H1 (cell line): ENCODE results near the gene ARSB. TPM values are rescaled to one million over a fixed set of nuclear protein-coding genes. Genes with fewer than 3 reads are reported as not detected.

ENCODE experiments used
- CTCF ChIA-PET: fragments of 300-600 bp; sonication (Branson Sonifier 250); formaldehyde crosslinking; loops from one replicate; lab custom pipeline; 2021; ENCODE audit not compliant: partially characterized antibody; lab: Charles Lee
- POLR2A ChIA-PET: fragments of 300-600 bp; sonication (Branson Sonifier 250); formaldehyde crosslinking; loops from one replicate; lab custom pipeline; 2021; ENCODE audit warnings: inconsistent platforms; ENCODE audit not compliant: partially characterized antibody; lab: Charles Lee
- DNase-seq, 2 experiments: peaks; one replicate each; pipeline versions ENCODE4 v3.0.0 to v3.0.0-alpha.2; 2010 to 2022; ENCODE audit warnings: low spot score in 2 of 2, low read depth in 1 of 2, mixed read lengths in 1 of 2
- FAIRE-seq: peaks from 2 replicates; lab custom pipeline; 2011; peaks lifted over from hg19 to GRCh38; lab: Jason Lieb, UNC
- H2AFZ ChIP-seq: 2 replicates; pipeline ENCODE4 v1.8.1; 2012; ENCODE audit warnings: low read length, inconsistent platforms
- H2AK5ac ChIP-seq: 2 replicates; pipeline ENCODE4 v1.6.1; 2013; ENCODE audit warnings: low read depth, low read length
- H2BK120ac ChIP-seq: replicated peaks from 2 replicates; pipeline ENCODE3; 2013; ENCODE audit warnings: low read depth, low read length, inconsistent platforms
- H2BK12ac ChIP-seq: 2 replicates; pipeline ENCODE4 v1.6.1; 2013; ENCODE audit warnings: low read depth, low read length
- H2BK15ac ChIP-seq: 2 replicates; pipeline ENCODE4 v1.6.1; 2013; ENCODE audit warnings: low read length
- H2BK20ac ChIP-seq: 2 replicates; pipeline ENCODE4 v1.6.1; 2013; ENCODE audit warnings: low read length
- H2BK5ac ChIP-seq: 2 replicates; pipeline ENCODE4 v1.6.1; 2013; ENCODE audit warnings: low read depth, low read length
- H3K14ac ChIP-seq: 2 replicates; pipeline ENCODE4 v1.6.1; 2013; ENCODE audit warnings: inconsistent platforms; ENCODE audit not compliant: insufficient read length
- H3K18ac ChIP-seq: 2 replicates; pipeline ENCODE4 v1.6.1; 2013; ENCODE audit warnings: low read length; ENCODE audit errors: extremely low read depth
- H3K23ac ChIP-seq: 2 replicates; pipeline ENCODE4 v1.6.1; 2013; ENCODE audit warnings: inconsistent platforms; ENCODE audit not compliant: insufficient read length
- H3K23me2 ChIP-seq: 2 replicates; pipeline ENCODE4 v1.6.1; 2013; ENCODE audit warnings: low read depth, low read length
- H3K27ac ChIP-seq: 2 replicates; pipeline ENCODE4 v1.6.1; 2011; ENCODE audit warnings: low read depth, low read length, inconsistent platforms
- H3K27me3 ChIP-seq, 4 experiments: replicated peaks in 1 of 4; 1 replicate in 1 of 4; 2 replicates in 3 of 4; pipeline versions ENCODE4 v1.6.1 to v1.8.1; 2011 to 2013; ENCODE audit warnings: low read length in 3 of 4, mild to moderate bottlenecking in 3 of 4, inconsistent platforms in 2 of 4, mixed read lengths in 2 of 4, moderate library complexity in 1 of 4; ENCODE audit not compliant: control insufficient read depth in 3 of 4, insufficient read depth in 3 of 4; ENCODE audit errors: extremely low read depth in 1 of 4
- H3K36me3 ChIP-seq, 4 experiments: 2 replicates each; pipeline versions ENCODE4 v1.6.1 to v1.8.1; 2011 to 2013; ENCODE audit warnings: mild to moderate bottlenecking in 4 of 4, low read length in 3 of 4, moderate library complexity in 2 of 4, control low read depth in 1 of 4, inconsistent platforms in 1 of 4; ENCODE audit not compliant: insufficient read depth in 4 of 4, control insufficient read depth in 2 of 4
- H3K4ac ChIP-seq: replicated peaks from 2 replicates; pipeline ENCODE3; 2013; ENCODE audit warnings: low read length, low read depth, mixed read lengths, inconsistent platforms; ENCODE audit not compliant: insufficient read length
- H3K4me1 ChIP-seq, 4 experiments: replicated peaks in 1 of 4; 1 replicate in 1 of 4; 2 replicates in 3 of 4; pipeline versions ENCODE4 v1.6.1 to v1.8.1; 2011 to 2013; ENCODE audit warnings: low read length in 3 of 4, inconsistent platforms in 2 of 4, mixed read lengths in 1 of 4; ENCODE audit not compliant: insufficient read depth in 4 of 4, control insufficient read depth in 3 of 4
- H3K4me2 ChIP-seq, 2 experiments: 2 replicates each; pipeline versions ENCODE4 v1.6.1 to v1.8.1; 2011 to 2013; ENCODE audit warnings: low read depth in 2 of 2, low read length in 2 of 2, control low read depth in 1 of 2, inconsistent platforms in 1 of 2, mild to moderate bottlenecking in 1 of 2; ENCODE audit not compliant: insufficient read depth in 1 of 2
- H3K4me3 ChIP-seq, 4 experiments: fragments of 200-600, 300-600 bp in 1 of 4; sonication (generic), shearing (Covaris generic), sonication (Bioruptor Twin) in 1 of 4; 2 replicates each; pipeline versions ENCODE4 v1.5.1 to v1.8.1; 2011 to 2016; ENCODE audit warnings: low read length in 4 of 4, low read depth in 3 of 4, control low read depth in 2 of 4, inconsistent platforms in 2 of 4, mild to moderate bottlenecking in 2 of 4, mixed read lengths in 1 of 4, moderate library complexity in 1 of 4; ENCODE audit not compliant: insufficient read depth in 2 of 4; ENCODE audit errors: extremely low read depth in 1 of 4
- H3K56ac ChIP-seq: replicated peaks from 2 replicates; pipeline ENCODE3; 2013; ENCODE audit warnings: low read depth, mild to moderate bottlenecking, mixed read lengths, low read length, inconsistent platforms; ENCODE audit not compliant: insufficient read length
- H3K79me1 ChIP-seq: 2 replicates; pipeline ENCODE4 v1.6.1; 2013; ENCODE audit warnings: low read depth, low read length, control low read depth
- H3K79me2 ChIP-seq, 2 experiments: 2 replicates each; pipeline versions ENCODE4 v1.6.1 to v1.8.1; 2012 to 2013; ENCODE audit warnings: low read length in 2 of 2, mild to moderate bottlenecking in 2 of 2, inconsistent platforms in 1 of 2; ENCODE audit not compliant: insufficient read depth in 2 of 2, control insufficient read depth in 1 of 2
- H3K9ac ChIP-seq, 4 experiments: replicated peaks in 1 of 4; 1 replicate in 1 of 4; 2 replicates in 3 of 4; pipeline versions ENCODE4 v1.6.1 to v1.8.1; 2011 to 2013; ENCODE audit warnings: low read depth in 3 of 4, low read length in 3 of 4, control low read depth in 2 of 4, mild to moderate bottlenecking in 2 of 4, moderate library complexity in 2 of 4, inconsistent platforms in 1 of 4; ENCODE audit errors: extremely low read depth in 1 of 4
- H3K9me3 ChIP-seq, 2 experiments: 2 replicates each; pipeline versions ENCODE4 v1.6.1 to v1.8.1; 2012 to 2013; ENCODE audit warnings: mild to moderate bottlenecking in 2 of 2, moderate library complexity in 2 of 2, control low read depth in 1 of 2, inconsistent platforms in 1 of 2, low read depth in 1 of 2, low read length in 1 of 2, mixed read lengths in 1 of 2; ENCODE audit not compliant: insufficient read depth in 2 of 2
- H4K20me1 ChIP-seq, 2 experiments: replicated peaks in 1 of 2; 2 replicates each; pipeline versions ENCODE3 to v1.8.1; 2011 to 2013; ENCODE audit warnings: inconsistent platforms in 2 of 2, low read length in 2 of 2, mild to moderate bottlenecking in 1 of 2; ENCODE audit not compliant: insufficient read depth in 2 of 2, control insufficient read depth in 1 of 2
- H4K5ac ChIP-seq: 2 replicates; pipeline ENCODE4 v1.6.1; 2013; ENCODE audit warnings: low read length, low read depth, mixed read lengths, inconsistent platforms; ENCODE audit not compliant: insufficient read length
- H4K8ac ChIP-seq: 2 replicates; pipeline ENCODE4 v1.8.0; 2013; ENCODE audit warnings: mild to moderate bottlenecking, moderate library complexity, low read length, inconsistent platforms; ENCODE audit not compliant: insufficient read depth; ENCODE audit errors: extremely low read depth
- H4K91ac ChIP-seq: replicated peaks from 2 replicates; pipeline ENCODE3; 2013; ENCODE audit warnings: low read length, mixed read lengths, inconsistent platforms; ENCODE audit not compliant: insufficient read length
- BACH1 ChIP-seq: IDR thresholded peaks from 2 replicates; pipeline ENCODE4 v1.6.1; 2012; ENCODE audit warnings: low read length, improper control_type of control experiment
- HDAC6 ChIP-seq: IDR thresholded peaks from one replicate; pipeline ENCODE4 v1.7.1; 2012; ENCODE audit warnings: low read depth, mild to moderate bottlenecking, inconsistent platforms, low read length, moderate library complexity
- JUND ChIP-seq: IDR thresholded peaks from 2 replicates; pipeline ENCODE4 v1.6.1; 2011; ENCODE audit warnings: mild to moderate bottlenecking, improper control_type of control experiment, low read length
- KDM4A ChIP-seq: IDR thresholded peaks from one replicate; pipeline ENCODE4 v1.7.1; 2012; ENCODE audit warnings: low read depth, mild to moderate bottlenecking, moderate library complexity, low read length, inconsistent platforms; ENCODE audit not compliant: severe bottlenecking
- NRF1 ChIP-seq: IDR thresholded peaks from 2 replicates; pipeline ENCODE4 v1.6.1; 2011; ENCODE audit warnings: mild to moderate bottlenecking, low read depth, low read length, improper control_type of control experiment
- POU5F1 ChIP-seq: IDR thresholded peaks from 2 replicates; pipeline ENCODE4 v1.6.1; 2011; ENCODE audit warnings: low read depth, mild to moderate bottlenecking, low read length, moderate library complexity
- RBBP5 ChIP-seq: IDR thresholded peaks from 2 replicates; pipeline ENCODE4 v1.7.1; 2012; ENCODE audit warnings: low read depth, mild to moderate bottlenecking, inconsistent platforms, low read length, moderate library complexity, borderline replicate concordance
- RFX5 ChIP-seq: IDR thresholded peaks from 2 replicates; pipeline ENCODE4 v1.6.1; 2011; ENCODE audit warnings: low read depth, low read length, improper control_type of control experiment, borderline replicate concordance
- SIN3A ChIP-seq, 2 experiments: IDR thresholded peaks in 1 of 2; conservative IDR thresholded peaks in 1 of 2; 2 replicates each; pipeline ENCODE4 v1.6.1; 2011 to 2012; ENCODE audit warnings: low read length in 2 of 2, improper control_type of control experiment in 1 of 2, low read depth in 1 of 2, mild to moderate bottlenecking in 1 of 2
- SP4 ChIP-seq: IDR thresholded peaks from 2 replicates; pipeline ENCODE4 v1.6.1; 2012; ENCODE audit warnings: low read length, inconsistent platforms
- SRF ChIP-seq: IDR thresholded peaks from 2 replicates; pipeline ENCODE4 v1.6.1; 2011; ENCODE audit warnings: mild to moderate bottlenecking, low read depth, low read length, moderate library complexity
- WGBS, 2 experiments: shearing (Covaris generic) in 1 of 2; methylation state at CpG; one replicate each; pipeline versions ENCODE4 v1.1.6 to v1.1.7; 2013 to 2015; ENCODE audit warnings: low lambda C conversion rate in 2 of 2, mixed read lengths in 2 of 2, inconsistent platforms in 1 of 2, low coverage in 1 of 2, missing lambda C conversion rate in 1 of 2; ENCODE audit not compliant: insufficient replicate concordance in 2 of 2, insufficient coverage in 1 of 2, insufficient read length in 1 of 2; ENCODE audit errors: extremely low coverage in 1 of 2, missing lambda C conversion rate in 1 of 2; 5-methylcytosine and 5-hydroxymethylcytosine counted together
- polyA plus RNA-seq, 7 experiments: library from polyadenylated mRNA; depleted of rRNA in 3 of 7; stranded (reverse) in 5 of 7; unstranded in 2 of 7; fragments of >200 nt in 5 of 7; fragments of 200-250 nt in 2 of 7; gene quantifications; 1 replicate in 5 of 7; 2 replicates in 1 of 7; 4 replicates in 1 of 7; pipeline versions ENCODE4 v1.2.1 to v1.2.3, GENCODE V29; 2011 to 2013; ENCODE audit warnings: missing spikeins in 2 of 7, mixed read lengths in 2 of 7
- total RNA-seq: library from RNA; stranded (reverse); fragmentation: NEBNext Ultra II Directional; extraction: Animal tissue kit (Norgen Biotek cat#: 25700); gene quantifications from 2 replicates; pipeline ENCODE4 v1.2.1, GENCODE V29; 2021
- TF ChIP-seq, protein P1 (sequence below): IDR thresholded peaks from 2 replicates; pipeline ENCODE4 v1.6.1; 2011; ENCODE audit warnings: low read length, improper control_type of control experiment

Gene ARSB
- total and polyA plus RNA-seq, 2 of the 8 experiments (the other 6 are each of a cell fraction or from before 2014, with no cell fraction given) = 6.4 to 13.9 TPM

DNA sequence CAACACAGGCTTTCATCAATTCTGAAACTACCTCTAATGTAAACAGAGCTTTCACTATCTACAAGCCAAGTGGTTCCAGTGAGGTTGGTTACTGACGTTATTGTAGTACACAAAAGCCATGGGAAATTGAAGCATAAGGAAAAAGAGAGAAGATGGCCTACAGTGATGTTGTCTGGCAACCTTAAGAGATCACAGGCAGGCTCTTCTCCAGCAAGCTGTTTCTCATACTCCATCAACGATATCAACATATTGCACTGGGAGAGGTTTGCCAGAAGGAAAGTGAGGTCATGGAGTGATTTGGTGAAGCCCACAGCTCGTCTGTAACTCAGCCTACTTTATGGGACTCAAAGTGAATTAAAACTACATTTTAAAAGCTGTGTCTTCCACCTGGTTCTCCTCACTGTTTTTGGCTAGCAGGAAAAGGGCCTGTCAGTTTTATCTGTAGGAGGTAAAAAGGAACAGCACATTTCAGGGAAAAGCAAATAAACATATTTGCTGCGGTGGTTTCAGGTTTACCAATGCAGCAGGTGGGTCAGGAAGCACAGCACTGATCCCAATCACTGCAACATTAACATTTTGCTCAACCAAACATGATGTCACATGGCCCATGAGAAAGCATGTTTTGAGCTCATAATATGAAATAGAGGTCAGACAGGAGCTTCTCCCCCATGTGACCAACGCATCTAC, 72.9 kb downstream of the ARSB start:
- Histone ChIP-seq H4K5ac (no peak overlapping the region), H4K91ac (no peak overlapping the region), H4K8ac (no peak overlapping the region), H3K9ac (no peak overlapping the region), H2BK5ac (no peak overlapping the region), H3K79me2 (no peaks in the 10 kb centered on the region), H2BK12ac (no peak overlapping the region), H2AFZ (no peak overlapping the region), H3K27me3 (no peaks in the 10 kb centered on the region), H2BK120ac (no peak overlapping the region), H3K4me2 (no peak overlapping the region), H3K36me3 (no peaks in the 10 kb centered on the region), H3K4ac (no peak overlapping the region), H2AK5ac (no peak overlapping the region), H2BK20ac (no peak overlapping the region), H3K14ac (no peak overlapping the region), H3K56ac (no peak overlapping the region), H3K9me3 (no peaks in the 10 kb centered on the region), H3K18ac (no peak overlapping the region), H3K79me1 (no peaks in the 10 kb centered on the region), H3K4me3 (no peak overlapping the region), H3K27ac (no peak overlapping the region), H3K23me2 (no peaks in the 10 kb centered on the region), H4K20me1 (no peaks in the 10 kb centered on the region), H3K23ac (no peak overlapping the region), H3K4me1 (peaks cover 0 to 11% (median 3%) of the 10 kb centered on the region in 4 experiments; a peak in 6 of 7 replicates), H2BK15ac (no peak overlapping the region; the same call in 1 of the 2 replicates)
- WGBS, 2 experiments = 90% methylated on average over 5 of the region's 5 CpGs; no CpG with 5 or more reads in 1 of the 2 experiments
- no peak for TF ChIP-seq BACH1
- no peak for TF ChIP-seq KDM4A
- no peak for TF ChIP-seq RBBP5
- TF ChIP-seq NRF1 = no peak
- TF ChIP-seq HDAC6 = no peak
- no peak for TF ChIP-seq SP4
- no peak for TF ChIP-seq POU5F1
- TF ChIP-seq JUND = no peak
- no peak for TF ChIP-seq RFX5
- no peak for TF ChIP-seq SRF
- TF ChIP-seq, protein P1, sequence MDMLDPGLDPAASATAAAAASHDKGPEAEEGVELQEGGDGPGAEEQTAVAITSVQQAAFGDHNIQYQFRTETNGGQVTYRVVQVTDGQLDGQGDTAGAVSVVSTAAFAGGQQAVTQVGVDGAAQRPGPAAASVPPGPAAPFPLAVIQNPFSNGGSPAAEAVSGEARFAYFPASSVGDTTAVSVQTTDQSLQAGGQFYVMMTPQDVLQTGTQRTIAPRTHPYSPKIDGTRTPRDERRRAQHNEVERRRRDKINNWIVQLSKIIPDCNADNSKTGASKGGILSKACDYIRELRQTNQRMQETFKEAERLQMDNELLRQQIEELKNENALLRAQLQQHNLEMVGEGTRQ = no peak
- TF ChIP-seq SIN3A (conservative IDR thresholded peaks at IDR 0.05 in 1 of 2, IDR thresholded peaks at IDR 0.05 in 1 of 2; ENCODE audit: low read depth in 1 of 2, low read length in 2 of 2) = no peak
- ChIA-PET POLR2A (no interaction called here), CTCF (interaction anchor here (0.5 to 2.6 kb wide), 7 partner anchors 9 to 509 kb away, joined by 3 to 13 read pairs (median 4); no protein-coding TSS in a partner anchor)
- FAIRE-seq = no peak
- no peak for DNase-seq
